Measurements from ENCODE around the gene SLX4IP. TPM values are rescaled to one million over a fixed set of nuclear protein-coding genes. Genes with fewer than 3 reads are reported as not detected.

Gene SLX4IP
- polyA plus RNA-seq, 2 of the 4 experiments (the other 2 are of a cell fraction), result 3.4 to 7.5 TPM

DNA sequence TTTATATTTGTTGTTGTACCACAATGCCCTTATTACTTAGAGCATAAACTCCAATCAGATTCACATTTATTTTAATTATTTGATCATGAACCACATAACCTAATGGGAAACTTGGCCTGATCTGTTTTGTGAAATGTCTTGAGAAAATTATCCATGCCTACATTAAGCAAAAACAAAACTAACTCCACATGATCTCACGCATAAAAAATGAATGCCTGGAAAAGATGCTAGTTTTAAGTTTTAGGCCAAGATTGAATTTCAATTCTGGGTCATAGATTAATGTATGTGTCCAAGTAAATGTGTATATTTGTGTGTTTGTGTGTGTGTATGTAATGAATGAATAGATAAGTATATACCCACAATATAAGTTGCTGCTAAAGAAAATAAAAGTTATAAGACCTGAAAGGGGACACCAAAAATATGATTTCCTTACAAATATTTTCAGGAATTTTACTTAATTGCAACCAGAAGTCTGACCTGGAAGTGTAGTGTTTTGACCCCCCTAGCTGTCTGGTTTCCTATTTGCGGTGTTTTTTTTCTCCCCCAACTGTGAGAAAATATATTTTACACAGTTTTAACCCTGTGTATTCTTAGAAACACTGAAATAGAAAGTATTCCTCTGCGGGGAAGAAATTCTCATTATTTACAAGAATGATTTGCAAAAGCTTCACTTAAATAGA, 141.4 kb downstream of the SLX4IP start:
- H3K4me2 ChIP-seq, result no peak overlapping the region
- ChIA-PET CTCF (interaction anchor here (0.7 to 3.4 kb wide), 5 partner anchors 11 to 486 kb away, joined by 3 to 16 read pairs (median 3); no protein-coding TSS in a partner anchor), POLR2A (no interaction called here)
- no peaks in the 10 kb centered on the region for H3K9me3 ChIP-seq
- DNase-seq (ENCODE audit: low read depth in 1 of 2, low spot score in 1 of 2) (no peak), ATAC-seq (no peak), FAIRE-seq (peak; percentile 68)
- peaks cover 44% of the 10 kb centered on the region for H3K4me1 ChIP-seq
- WGBS (ENCODE audit: missing lambda C conversion rate), result 90% methylated on average over 3 of the region's 3 CpGs
- H3K27ac ChIP-seq, result no peak overlapping the region
- H3K4me3 ChIP-seq, result no peak overlapping the region
- TF ChIP-seq, protein P1, sequence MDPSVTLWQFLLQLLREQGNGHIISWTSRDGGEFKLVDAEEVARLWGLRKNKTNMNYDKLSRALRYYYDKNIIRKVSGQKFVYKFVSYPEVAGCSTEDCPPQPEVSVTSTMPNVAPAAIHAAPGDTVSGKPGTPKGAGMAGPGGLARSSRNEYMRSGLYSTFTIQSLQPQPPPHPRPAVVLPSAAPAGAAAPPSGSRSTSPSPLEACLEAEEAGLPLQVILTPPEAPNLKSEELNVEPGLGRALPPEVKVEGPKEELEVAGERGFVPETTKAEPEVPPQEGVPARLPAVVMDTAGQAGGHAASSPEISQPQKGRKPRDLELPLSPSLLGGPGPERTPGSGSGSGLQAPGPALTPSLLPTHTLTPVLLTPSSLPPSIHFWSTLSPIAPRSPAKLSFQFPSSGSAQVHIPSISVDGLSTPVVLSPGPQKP (IDR thresholded peaks at IDR 0.05; ENCODE audit: low read depth, low read length), result no peak
- TF ChIP-seq ZSCAN20 (CRISPR knock-in tag; IDR thresholded peaks at IDR 0.05) (no peak), EP300 (IDR thresholded peaks at IDR 0.05) (no peak), CBX2 (IDR thresholded peaks at IDR 0.05; ENCODE audit: borderline replicate concordance, low read depth) (no peak), FOXS1 (CRISPR knock-in tag; IDR thresholded peaks at IDR 0.05) (no peak), EHF (CRISPR knock-in tag; IDR thresholded peaks at IDR 0.05) (no peak), POLR2A (IDR thresholded peaks at IDR 0.05; ENCODE audit: low read length) (no peak), RAD21 (conservative IDR thresholded peaks at IDR 0.05 in 1 of 2, IDR thresholded peaks at IDR 0.05 in 1 of 2) (no peak), PHF8 (IDR thresholded peaks at IDR 0.05; ENCODE audit: borderline replicate concordance, low read depth) (no peak)
- TF ChIP-seq, protein P2, sequence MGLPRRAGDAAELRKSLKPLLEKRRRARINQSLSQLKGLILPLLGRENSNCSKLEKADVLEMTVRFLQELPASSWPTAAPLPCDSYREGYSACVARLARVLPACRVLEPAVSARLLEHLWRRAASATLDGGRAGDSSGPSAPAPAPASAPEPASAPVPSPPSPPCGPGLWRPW (IDR thresholded peaks at IDR 0.05), result no peak
- TF ChIP-seq, protein P3, sequence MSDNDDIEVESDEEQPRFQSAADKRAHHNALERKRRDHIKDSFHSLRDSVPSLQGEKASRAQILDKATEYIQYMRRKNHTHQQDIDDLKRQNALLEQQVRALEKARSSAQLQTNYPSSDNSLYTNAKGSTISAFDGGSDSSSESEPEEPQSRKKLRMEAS (IDR thresholded peaks at IDR 0.05), result no peak
- TF ChIP-seq, protein P4, sequence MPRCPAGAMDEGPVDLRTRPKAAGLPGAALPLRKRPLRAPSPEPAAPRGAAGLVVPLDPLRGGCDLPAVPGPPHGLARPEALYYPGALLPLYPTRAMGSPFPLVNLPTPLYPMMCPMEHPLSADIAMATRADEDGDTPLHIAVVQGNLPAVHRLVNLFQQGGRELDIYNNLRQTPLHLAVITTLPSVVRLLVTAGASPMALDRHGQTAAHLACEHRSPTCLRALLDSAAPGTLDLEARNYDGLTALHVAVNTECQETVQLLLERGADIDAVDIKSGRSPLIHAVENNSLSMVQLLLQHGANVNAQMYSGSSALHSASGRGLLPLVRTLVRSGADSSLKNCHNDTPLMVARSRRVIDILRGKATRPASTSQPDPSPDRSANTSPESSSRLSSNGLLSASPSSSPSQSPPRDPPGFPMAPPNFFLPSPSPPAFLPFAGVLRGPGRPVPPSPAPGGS (IDR thresholded peaks at IDR 0.05), result no peak

DNA sequence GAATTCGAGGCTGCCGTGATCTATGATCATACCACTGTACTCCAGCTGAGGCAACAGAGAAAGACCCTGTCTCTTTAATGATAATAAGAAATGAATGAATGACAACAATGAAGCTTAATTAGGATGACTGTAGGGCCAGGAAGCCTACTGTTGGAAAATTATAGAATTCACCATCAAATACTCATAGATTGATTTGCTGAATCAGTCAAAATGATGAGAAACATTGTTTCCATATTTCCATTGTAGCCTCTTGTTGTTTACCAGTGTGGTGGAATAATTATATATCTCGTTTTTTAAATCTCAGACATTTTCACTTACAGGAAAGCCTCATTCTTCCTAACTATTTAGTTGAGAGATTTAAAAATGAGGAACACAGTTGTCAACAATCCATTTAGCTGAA, 142.5 kb downstream of the SLX4IP start:
- ChIA-PET CTCF (interaction anchor here (0.6 to 3.4 kb wide), 6 partner anchors 18 to 1759 kb away, joined by 3 to 16 read pairs (median 3); partner anchors contain the start of gene JAG1), POLR2A (no interaction called here)
- 95% methylated on average over 3 of the region's 3 CpGs for WGBS (ENCODE audit: missing lambda C conversion rate)
- FAIRE-seq (no peak), DNase-seq (ENCODE audit: low read depth in 1 of 2, low spot score in 1 of 2) (no peak), ATAC-seq (no peak)
- no peaks in the 10 kb centered on the region for H3K9me3 ChIP-seq
- TF ChIP-seq, protein P5, sequence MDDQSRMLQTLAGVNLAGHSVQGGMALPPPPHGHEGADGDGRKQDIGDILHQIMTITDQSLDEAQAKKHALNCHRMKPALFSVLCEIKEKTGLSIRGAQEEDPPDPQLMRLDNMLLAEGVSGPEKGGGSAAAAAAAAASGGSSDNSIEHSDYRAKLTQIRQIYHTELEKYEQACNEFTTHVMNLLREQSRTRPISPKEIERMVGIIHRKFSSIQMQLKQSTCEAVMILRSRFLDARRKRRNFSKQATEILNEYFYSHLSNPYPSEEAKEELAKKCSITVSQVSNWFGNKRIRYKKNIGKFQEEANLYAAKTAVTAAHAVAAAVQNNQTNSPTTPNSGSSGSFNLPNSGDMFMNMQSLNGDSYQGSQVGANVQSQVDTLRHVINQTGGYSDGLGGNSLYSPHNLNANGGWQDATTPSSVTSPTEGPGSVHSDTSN (IDR thresholded peaks at IDR 0.05), result no peak
- TF ChIP-seq CBX2 (IDR thresholded peaks at IDR 0.05; ENCODE audit: borderline replicate concordance, low read depth) (no peak), EHF (CRISPR knock-in tag; IDR thresholded peaks at IDR 0.05) (no peak), MAFK (IDR thresholded peaks at IDR 0.05; ENCODE audit: partially characterized antibody) (peak; percentile 52), CEBPB (IDR thresholded peaks at IDR 0.05) (no peak), ESRRA (IDR thresholded peaks at IDR 0.05; ENCODE audit: borderline replicate concordance, low read length) (no peak), HOXA7 (CRISPR knock-in tag; IDR thresholded peaks at IDR 0.05) (no peak)
- H3K4me1 ChIP-seq, result peaks cover 53% of the 10 kb centered on the region
- no peak overlapping the region for H3K4me2 ChIP-seq
- H3K4me3 ChIP-seq, result no peak overlapping the region
- H3K27ac ChIP-seq, result no peak overlapping the region; a peak in 1 of 6 replicates

DNA sequence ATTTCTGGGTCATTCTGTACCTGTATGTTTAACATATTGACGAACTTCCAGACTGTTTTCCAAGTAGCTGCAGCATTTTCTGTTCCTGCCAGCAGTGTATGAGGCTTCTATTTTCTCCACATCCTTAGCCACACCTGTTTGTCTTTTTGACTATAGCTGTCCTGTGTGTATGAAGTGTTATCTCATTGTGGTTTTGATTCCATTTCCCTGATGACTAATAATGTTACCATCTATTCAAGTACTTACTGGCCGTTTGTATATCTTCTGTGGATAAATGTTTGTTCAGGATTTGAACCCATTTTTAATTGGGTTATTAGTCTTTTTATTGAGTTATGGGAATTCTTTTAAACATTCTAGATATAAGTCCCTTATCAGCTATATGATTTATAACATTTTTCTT, 143.5 kb downstream of the SLX4IP start:
- Histone ChIP-seq H3K4me3 (no peak overlapping the region), H3K27ac (no peak overlapping the region), H3K4me1 (peaks cover 46% of the 10 kb centered on the region), H3K4me2 (peak overlapping the region; percentile 53), H3K9me3 (no peaks in the 10 kb centered on the region)
- 12% methylated on average over 2 of the region's 2 CpGs for WGBS (ENCODE audit: missing lambda C conversion rate)
- POLR2A ChIA-PET, result no interaction called here
- DNase-seq (ENCODE audit: low read depth in 1 of 2, low spot score in 1 of 2) (peak in 1 of 2 experiments; percentile 59), ATAC-seq (peak; percentile 60 to 77), FAIRE-seq (peak; percentile 100)
- TF ChIP-seq JUNB (IDR thresholded peaks at IDR 0.05) (peak; percentile 55), GATA3 (IDR thresholded peaks at IDR 0.05; ENCODE audit: borderline replicate concordance) (peak; percentile 70; the same call in 1 of the 2 replicates), FOSL2 (IDR thresholded peaks at IDR 0.05) (no peak), FOSL2 (CRISPR knock-in tag; IDR thresholded peaks at IDR 0.05) (peak; percentile 42), EHF (CRISPR knock-in tag; IDR thresholded peaks at IDR 0.05) (no peak), NR3C1 (IDR thresholded peaks at IDR 0.05) (no peak)
- CTCF ChIA-PET, result interaction anchor here (0.8 to 3.4 kb wide), 6 partner anchors 17 to 95 kb away, joined by 3 to 16 read pairs (median 4); partner anchors contain the start of gene JAG1
